ENCODE results near the gene HDAC4.

Gene HDAC4

GRCh38 chr2:239247401-239248245 lies 153.2 kb downstream of the HDAC4 start:
- no peak for DNase-seq

GRCh38 chr2:239246723-239247122 lies 154.1 kb downstream of the HDAC4 start:
- no peak for DNase-seq

DNA sequence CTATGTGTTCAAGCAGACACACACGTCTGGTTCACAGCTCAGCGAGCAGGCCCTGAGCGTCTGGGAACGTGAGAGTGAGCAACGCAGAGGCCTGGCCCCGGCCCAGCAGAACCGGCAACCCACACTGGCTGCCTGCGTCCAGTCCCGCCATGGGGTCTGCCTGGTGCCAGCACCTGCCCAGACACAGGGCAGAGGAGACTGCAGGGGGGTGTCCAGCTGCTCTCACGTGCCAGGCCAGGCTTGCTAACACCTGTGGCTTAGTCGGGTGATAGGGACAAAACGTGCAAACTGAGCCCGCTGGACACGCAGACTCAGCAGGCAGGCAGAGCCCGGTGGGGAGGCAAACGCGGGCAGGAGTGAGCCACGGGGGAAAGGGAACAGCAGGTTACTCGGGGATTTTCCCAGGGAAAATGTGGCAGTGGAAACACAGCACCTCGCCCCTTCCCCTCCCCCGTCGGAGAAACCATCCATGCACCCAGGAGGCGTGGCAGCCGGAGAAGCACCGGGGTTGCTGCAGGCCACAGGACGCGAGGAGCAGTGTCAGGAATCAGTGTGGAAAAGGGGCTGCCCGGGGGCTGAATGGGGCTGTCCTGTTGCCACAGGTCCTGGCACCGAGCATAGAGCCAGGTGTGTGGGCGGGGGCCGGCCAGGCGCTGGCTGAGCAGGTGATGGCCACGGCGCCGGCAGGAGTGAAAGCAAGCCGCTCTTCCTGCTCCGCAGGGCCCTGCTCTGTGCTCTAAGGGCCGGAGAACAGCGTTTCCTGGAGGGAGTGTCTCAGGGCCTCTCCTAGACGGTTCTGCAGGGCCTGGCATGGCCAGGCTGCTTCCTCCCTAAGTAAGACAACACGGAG lies 154.7 kb downstream of the HDAC4 start:
- DNase-seq = no peak

- DNase-seq = no peak
These were observed 155.7 kb downstream of the HDAC4 start for GRCh38 chr2:239245107-239245506.

DNA sequence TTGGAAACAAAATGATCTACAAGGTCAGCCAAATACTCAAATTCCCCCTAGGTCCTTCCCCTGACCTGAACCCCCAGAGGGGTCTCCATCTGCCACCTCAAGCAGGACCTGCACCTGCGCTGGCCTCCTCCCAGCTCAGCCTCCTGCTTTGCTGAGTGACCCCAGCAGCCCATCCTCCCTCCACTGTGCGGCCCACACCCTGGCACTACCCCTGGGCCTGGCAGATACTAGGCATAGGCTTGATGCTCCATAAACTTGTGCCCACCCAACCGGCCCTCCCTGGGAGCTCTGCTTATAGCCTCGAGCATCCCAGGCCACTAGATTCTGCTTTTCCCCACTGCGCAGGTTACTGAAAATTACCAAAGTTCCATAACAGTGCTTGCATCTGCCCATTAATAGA lies 156.2 kb downstream of the HDAC4 start:
- no peak for DNase-seq

GRCh38 chr2:239241431-239241960 lies 159.3 kb downstream of the HDAC4 start:
- no peak for DNase-seq

- DNase-seq = no peak
These were observed 160.4 kb downstream of the HDAC4 start for GRCh38 chr2:239240414-239240881.

- no peak for DNase-seq
These were observed 161.0 kb downstream of the HDAC4 start for GRCh38 chr2:239239607-239240413.

DNA sequence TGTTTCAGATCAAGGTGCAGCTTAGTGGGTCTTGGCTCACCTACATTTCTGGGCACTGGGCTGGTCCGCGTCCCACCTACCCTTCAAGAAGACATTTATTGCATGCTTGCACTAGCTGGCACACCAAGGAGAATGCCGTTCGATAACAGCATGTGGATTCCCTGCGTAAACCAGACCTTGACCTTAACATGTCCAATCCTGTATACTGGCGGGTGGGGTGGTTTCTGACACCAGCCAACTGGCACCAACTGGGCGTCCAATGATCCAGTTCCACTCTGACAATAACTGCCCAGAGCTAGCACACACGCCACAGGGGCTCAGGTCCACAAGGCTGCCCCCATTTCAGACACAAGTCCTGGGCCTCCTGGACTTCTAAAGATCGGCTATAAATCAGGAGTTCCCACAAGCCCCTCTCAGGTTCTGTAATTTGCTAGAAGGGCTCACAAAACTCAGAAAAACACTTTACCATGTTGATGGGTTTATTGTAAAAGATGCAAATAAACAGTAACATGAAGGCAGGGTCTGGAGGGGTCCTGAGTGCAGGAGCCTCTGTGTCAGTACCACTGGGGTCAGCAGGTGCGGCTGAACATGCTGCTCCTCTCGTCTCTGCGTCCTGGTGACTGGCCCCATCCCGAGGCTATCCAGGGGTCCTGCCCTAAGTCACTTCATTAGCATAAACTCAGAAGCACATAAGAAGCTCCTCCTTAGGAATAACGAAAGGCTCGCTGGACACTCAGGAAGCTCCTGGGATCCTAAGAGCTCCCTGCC lies 161.8 kb downstream of the HDAC4 start:
- no peak for DNase-seq

DNA sequence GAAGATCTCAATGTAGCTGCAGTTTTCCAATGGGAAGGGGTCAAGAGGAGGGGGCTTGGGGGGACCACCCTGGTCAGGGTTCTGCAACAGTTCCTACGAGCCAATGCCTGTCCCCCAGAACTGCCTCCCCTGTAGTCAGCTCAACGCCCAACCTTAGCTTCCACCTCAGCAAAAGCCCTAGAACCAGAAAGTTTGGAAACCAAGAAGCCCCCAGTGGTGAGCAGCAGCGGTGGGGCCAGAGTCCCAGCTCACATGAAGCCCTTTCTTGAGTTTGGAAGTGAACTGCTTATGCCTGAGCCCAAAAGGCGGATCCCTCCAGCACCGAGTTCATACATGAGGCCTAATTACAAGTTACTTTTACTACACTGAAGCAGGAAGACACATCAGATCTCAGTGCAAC lies 162.4 kb downstream of the HDAC4 start:
- DNase-seq = no peak

- no peak for DNase-seq
These were observed 164.0 kb downstream of the HDAC4 start for GRCh38 chr2:239236808-239237205.

- no peak for DNase-seq
These were observed 164.6 kb downstream of the HDAC4 start for GRCh38 chr2:239236043-239236807.

GRCh38 chr2:239235311-239235710 lies 165.5 kb downstream of the HDAC4 start:
- no peak for DNase-seq

- no peak for DNase-seq
These were observed 166.3 kb downstream of the HDAC4 start for GRCh38 chr2:239234191-239235175.

- DNase-seq = no peak
These were observed 167.2 kb downstream of the HDAC4 start for GRCh38 chr2:239233576-239233975.

DNA sequence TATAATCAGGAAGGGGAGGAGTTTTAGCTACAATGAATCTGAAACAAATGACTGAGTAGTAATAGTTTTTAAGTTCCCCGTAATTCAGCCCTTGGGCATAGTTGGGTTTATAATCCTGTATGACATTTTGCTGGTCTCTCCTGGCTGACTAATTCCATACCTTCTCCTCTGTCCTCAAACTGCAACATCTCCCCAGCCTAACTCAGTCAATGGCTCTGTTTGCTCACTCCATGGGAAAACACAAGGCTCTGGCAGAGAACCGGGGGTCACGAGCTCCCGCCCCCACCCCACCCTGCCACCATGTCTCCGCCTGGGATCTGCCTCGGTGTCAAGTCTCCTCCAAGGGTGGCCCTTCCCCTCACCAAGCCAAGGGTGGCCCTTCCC lies 168.6 kb downstream of the HDAC4 start:
- no peak for DNase-seq

- DNase-seq = no peak
These were observed 169.3 kb downstream of the HDAC4 start for GRCh38 chr2:239231231-239232194.

DNA sequence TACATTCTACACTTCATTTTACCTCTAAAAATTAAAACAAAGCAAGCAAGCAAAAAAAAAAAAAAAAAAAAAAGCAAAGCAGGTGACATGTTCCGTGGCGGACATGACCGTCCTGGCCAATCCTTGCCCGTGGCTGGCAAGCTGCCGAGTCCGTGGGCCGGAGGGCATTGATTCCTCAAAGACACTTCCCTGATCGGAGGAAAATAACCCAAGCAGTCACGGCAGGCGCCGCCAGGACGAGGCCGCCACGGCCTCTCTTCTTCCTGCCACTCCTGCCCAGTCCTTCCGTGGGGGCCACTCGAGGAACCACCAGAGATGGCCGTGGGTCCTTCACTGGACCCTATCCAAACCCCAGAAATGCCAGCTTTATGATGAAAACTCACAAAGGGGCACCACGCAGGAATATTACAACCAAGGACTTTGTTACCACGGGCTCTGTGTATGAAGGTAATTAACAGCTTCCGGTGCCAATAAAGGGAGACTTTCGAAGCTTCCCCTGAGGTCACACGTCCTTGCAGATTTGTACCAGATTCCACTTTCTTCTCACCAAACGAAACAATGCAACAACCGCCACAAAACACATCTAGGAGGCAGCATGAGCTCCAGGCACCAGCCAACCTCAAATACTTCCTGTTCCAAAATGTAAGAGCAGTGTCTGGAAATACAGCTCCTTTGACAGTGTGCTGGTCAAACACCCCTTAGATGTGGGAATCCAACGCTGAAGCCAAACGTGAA lies 170.3 kb downstream of the HDAC4 start:
- DNase-seq = no peak
